Gastrocnemius medialis (tissue), 4 donors: Measurements from ENCODE around the gene SPDYA.

Experiments
- POLR2A ChIP-seq, 2 donors: fragments of 450-650 bp; IDR thresholded peaks; one replicate each; pipeline ENCODE4 v1.6.1; 2017; ENCODE audit warnings: antibody characterized with exemption in 2 of 2, mild to moderate bottlenecking in 2 of 2, moderate library complexity in 2 of 2
- TF ChIP-seq, protein P1 (sequence below), 5 experiments: fragments of 450-650 bp in 3 of 5; fragments of 200-600 bp in 2 of 5; sonication (generic) in 2 of 5; IDR thresholded peaks in 4 of 5; conservative IDR thresholded peaks in 1 of 5; 1 replicate in 4 of 5; 2 replicates in 1 of 5; pipeline ENCODE4 v1.5.1; 2016 to 2019; ENCODE audit warnings: antibody characterized with exemption in 5 of 5, mild to moderate bottlenecking in 3 of 5, moderate library complexity in 3 of 5

DNA sequence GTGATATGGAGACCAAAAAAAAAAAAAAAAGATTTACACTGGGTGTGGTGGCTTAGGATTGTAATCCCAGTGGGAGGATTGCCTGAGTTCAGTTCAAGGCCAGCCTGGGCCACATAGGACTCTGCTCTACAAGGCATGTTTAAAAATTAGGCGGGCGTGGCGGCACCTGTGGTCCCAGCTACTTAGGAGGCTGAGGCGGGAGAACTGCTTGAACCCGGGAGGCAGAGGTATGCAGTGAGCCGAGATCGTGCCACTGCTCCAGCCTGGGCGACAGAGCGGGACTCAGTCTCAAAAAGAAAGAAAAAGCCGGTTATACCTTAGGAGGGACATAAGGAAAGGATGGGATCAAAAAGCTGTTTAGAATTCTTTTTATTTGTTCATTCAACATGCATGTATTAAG lies 707 bp upstream of the SPDYA start:
- TF ChIP-seq, protein P1, sequence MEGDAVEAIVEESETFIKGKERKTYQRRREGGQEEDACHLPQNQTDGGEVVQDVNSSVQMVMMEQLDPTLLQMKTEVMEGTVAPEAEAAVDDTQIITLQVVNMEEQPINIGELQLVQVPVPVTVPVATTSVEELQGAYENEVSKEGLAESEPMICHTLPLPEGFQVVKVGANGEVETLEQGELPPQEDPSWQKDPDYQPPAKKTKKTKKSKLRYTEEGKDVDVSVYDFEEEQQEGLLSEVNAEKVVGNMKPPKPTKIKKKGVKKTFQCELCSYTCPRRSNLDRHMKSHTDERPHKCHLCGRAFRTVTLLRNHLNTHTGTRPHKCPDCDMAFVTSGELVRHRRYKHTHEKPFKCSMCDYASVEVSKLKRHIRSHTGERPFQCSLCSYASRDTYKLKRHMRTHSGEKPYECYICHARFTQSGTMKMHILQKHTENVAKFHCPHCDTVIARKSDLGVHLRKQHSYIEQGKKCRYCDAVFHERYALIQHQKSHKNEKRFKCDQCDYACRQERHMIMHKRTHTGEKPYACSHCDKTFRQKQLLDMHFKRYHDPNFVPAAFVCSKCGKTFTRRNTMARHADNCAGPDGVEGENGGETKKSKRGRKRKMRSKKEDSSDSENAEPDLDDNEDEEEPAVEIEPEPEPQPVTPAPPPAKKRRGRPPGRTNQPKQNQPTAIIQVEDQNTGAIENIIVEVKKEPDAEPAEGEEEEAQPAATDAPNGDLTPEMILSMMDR (IDR thresholded peaks at IDR 0.05 in 4 of 5, conservative IDR thresholded peaks at IDR 0.05 in 1 of 5), result no peak
- no peak for TF ChIP-seq POLR2A (IDR thresholded peaks at IDR 0.05)
